Esophagus muscularis mucosa (tissue), 4 donors: ENCODE measurements around the gene THADA. TPM values are rescaled to one million over a fixed set of nuclear protein-coding genes. Genes with fewer than 3 reads are reported as not detected.
A peak's percentile ranks its signal among the peaks of the same experiment; 100 is the strongest.

Experiments used
- DNase-seq: peaks from one replicate; pipeline ENCODE4 v3.0.0-alpha.2; 2017; ENCODE audit errors: extremely low spot score
- H3K27ac ChIP-seq, 4 donors: fragments of 200-600 bp; sonication (generic); replicated peaks in 1 of 4; 1 replicate in 3 of 4; 2 replicates in 1 of 4; pipeline ENCODE4 v1.5.1; 2016 to 2019; ENCODE audit warnings: mild to moderate bottlenecking in 1 of 4
- H3K27me3 ChIP-seq, 4 donors: fragments of 200-600 bp; sonication (generic); one replicate each; pipeline versions ENCODE4 v1.5.1 to v1.6.0; 2016 to 2019
- H3K36me3 ChIP-seq, 4 donors: fragments of 200-600 bp; sonication (generic); one replicate each; pipeline ENCODE4 v1.5.1; 2016 to 2019
- H3K4me1 ChIP-seq, 4 donors: fragments of 200-600 bp; sonication (generic); one replicate each; pipeline ENCODE4 v1.5.1; 2016 to 2019
- H3K4me3 ChIP-seq, 4 donors: fragments of 200-600 bp; sonication (generic); 1 replicate in 2 of 4; 2 replicates in 2 of 4; pipeline ENCODE4 v1.5.1; 2016 to 2019; ENCODE audit warnings: mild to moderate bottlenecking in 4 of 4, moderate library complexity in 1 of 4
- H3K9me3 ChIP-seq, 4 donors: fragments of 200-600 bp; sonication (generic); 1 replicate in 3 of 4; 2 replicates in 1 of 4; pipeline ENCODE4 v1.5.1; 2016 to 2019
- EP300 ChIP-seq: sonication (generic); formaldehyde crosslinking; IDR thresholded peaks from one replicate; pipeline ENCODE4 v1.6.1; 2017; ENCODE audit warnings: antibody characterized with exemption
- POLR2A ChIP-seq: fragments of 450-650 bp; IDR thresholded peaks from one replicate; pipeline ENCODE4 v1.6.1; 2017; ENCODE audit warnings: antibody characterized with exemption, moderate library complexity, mild to moderate bottlenecking, low read depth
- POLR2AphosphoS5 ChIP-seq, 2 donors: sonication (generic); formaldehyde crosslinking; IDR thresholded peaks; one replicate each; pipeline ENCODE4 v1.6.1; 2017; ENCODE audit warnings: antibody characterized with exemption in 2 of 2
- WGBS: methylation state at CpG from one replicate; pipeline ENCODE4 v1.1.5; 2018; 5-methylcytosine and 5-hydroxymethylcytosine counted together
- intact Hi-C: fragments of 100-400 bp; cut with DNase I; formaldehyde crosslinking; loops from one replicate; pipeline ENCODE4 v1.15.1; 2023
- total RNA-seq, 4 donors: library from RNA; depleted of rRNA; stranded (reverse); fragments of >200 nt; gene quantifications; one replicate each; pipeline versions ENCODE4 v1.1.0 to v1.2.1, GENCODE V29; 2016
- TF ChIP-seq, protein P1 (sequence below), 3 experiments: fragments of 200-600 bp in 2 of 3; fragments of 450-650 bp in 1 of 3; sonication (generic) in 2 of 3; IDR thresholded peaks; one replicate each; pipeline ENCODE4 v1.5.1; 2017 to 2019; ENCODE audit warnings: antibody characterized with exemption in 3 of 3, mild to moderate bottlenecking in 2 of 3, moderate library complexity in 1 of 3

THADA gene
- total RNA-seq, 4 donors from 2014 or later = 17.2 to 28.7 (median 21.3) TPM

DNA sequence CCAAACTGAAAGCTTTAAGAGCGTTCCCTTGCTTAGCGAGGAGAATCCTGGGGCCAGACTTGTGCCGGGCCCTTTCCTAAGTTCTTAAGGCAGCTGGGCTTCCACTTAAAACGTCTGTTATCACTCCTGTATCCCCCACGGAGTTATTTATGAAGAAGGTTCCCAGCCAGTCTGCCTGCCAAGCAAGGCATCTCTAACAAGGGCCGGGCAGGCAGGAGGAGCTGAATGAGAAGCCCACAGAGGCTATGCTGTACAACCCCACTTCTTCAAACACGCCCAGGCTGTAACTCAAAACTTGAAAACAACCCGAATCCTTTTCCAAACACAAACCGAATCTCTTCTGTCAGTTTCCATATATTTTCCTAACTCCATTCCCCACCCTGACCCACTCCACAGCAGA is 330.4 kb downstream of the THADA start:
- Histone ChIP-seq H3K4me3 (peak overlapping the region in 2 of 4 donors; percentile 5 to 11), H3K27ac (peak overlapping the region; percentile 69 to 85 (median 82)), H3K4me1 (peaks cover 51 to 70% (median 65%) of the 10 kb centered on the region in 4 donors), H3K9me3 (no peaks in the 10 kb centered on the region), H3K27me3 (no peaks in the 10 kb centered on the region), H3K36me3 (no peaks in the 10 kb centered on the region)
- intact Hi-C loops = no loop called here
- no peak for DNase-seq
- WGBS = 37% methylated on average over 9 of the region's 9 CpGs
- TF ChIP-seq POLR2A = no peak
- no peak for TF ChIP-seq POLR2AphosphoS5 (IDR thresholded peaks at IDR 0.05)
- TF ChIP-seq, protein P1, sequence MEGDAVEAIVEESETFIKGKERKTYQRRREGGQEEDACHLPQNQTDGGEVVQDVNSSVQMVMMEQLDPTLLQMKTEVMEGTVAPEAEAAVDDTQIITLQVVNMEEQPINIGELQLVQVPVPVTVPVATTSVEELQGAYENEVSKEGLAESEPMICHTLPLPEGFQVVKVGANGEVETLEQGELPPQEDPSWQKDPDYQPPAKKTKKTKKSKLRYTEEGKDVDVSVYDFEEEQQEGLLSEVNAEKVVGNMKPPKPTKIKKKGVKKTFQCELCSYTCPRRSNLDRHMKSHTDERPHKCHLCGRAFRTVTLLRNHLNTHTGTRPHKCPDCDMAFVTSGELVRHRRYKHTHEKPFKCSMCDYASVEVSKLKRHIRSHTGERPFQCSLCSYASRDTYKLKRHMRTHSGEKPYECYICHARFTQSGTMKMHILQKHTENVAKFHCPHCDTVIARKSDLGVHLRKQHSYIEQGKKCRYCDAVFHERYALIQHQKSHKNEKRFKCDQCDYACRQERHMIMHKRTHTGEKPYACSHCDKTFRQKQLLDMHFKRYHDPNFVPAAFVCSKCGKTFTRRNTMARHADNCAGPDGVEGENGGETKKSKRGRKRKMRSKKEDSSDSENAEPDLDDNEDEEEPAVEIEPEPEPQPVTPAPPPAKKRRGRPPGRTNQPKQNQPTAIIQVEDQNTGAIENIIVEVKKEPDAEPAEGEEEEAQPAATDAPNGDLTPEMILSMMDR (IDR thresholded peaks at IDR 0.05) = no peak
- TF ChIP-seq EP300 = no peak

GRCh38 chr2:43265001-43265400 is 330.8 kb downstream of the THADA start:
- Histone ChIP-seq H3K27me3 (no peaks in the 10 kb centered on the region), H3K4me3 (peak overlapping the region in 2 of 4 donors; percentile 5 to 11), H3K36me3 (no peaks in the 10 kb centered on the region), H3K9me3 (no peaks in the 10 kb centered on the region), H3K4me1 (peaks cover 47 to 65% (median 60%) of the 10 kb centered on the region in 4 donors), H3K27ac (peak overlapping the region; percentile 69 to 85 (median 82))
- DNase-seq = no peak
- TF ChIP-seq EP300 (no peak), POLR2AphosphoS5 (IDR thresholded peaks at IDR 0.05) (no peak), POLR2A (no peak)
- TF ChIP-seq, protein P1 (IDR thresholded peaks at IDR 0.05) = no peak
- intact Hi-C loops = no loop called here
- 37% methylated on average over 5 of the region's 5 CpGs for WGBS

DNA sequence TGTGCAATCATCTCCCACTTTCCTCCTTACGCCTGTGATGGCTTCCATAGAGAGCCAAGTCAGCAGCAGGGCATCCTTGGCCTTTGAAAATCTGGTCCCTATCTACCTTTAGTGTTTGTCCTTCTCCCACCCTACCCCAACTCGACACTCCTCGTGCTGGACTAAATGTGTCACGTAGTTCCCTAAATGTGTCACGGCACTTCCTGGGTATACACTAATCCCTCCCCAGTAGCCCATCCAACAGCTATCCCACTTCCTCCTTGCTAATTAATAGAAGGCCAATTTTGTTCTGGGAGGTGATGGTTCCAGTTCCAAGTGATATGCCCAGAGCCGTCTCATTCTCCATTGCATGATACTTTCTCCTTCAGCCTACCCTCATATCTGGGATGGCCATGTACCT is 332.9 kb downstream of the THADA start:
- TF ChIP-seq POLR2AphosphoS5 (IDR thresholded peaks at IDR 0.05) = no peak
- TF ChIP-seq POLR2A = no peak
- Histone ChIP-seq H3K36me3 (no peaks in the 10 kb centered on the region), H3K27me3 (no peaks in the 10 kb centered on the region), H3K4me3 (no peak overlapping the region), H3K9me3 (no peaks in the 10 kb centered on the region), H3K27ac (no peak overlapping the region), H3K4me1 (peaks cover 28 to 51% (median 47%) of the 10 kb centered on the region in 4 donors)
- intact Hi-C loops = no loop called here
- WGBS = 91% methylated on average over 6 of the region's 6 CpGs
- DNase-seq = no peak

- intact Hi-C loops = no loop called here
- Histone ChIP-seq H3K36me3 (no peaks in the 10 kb centered on the region), H3K4me3 (no peak overlapping the region), H3K9me3 (no peaks in the 10 kb centered on the region), H3K4me1 (peaks cover 21 to 49% (median 41%) of the 10 kb centered on the region in 4 donors), H3K27ac (no peak overlapping the region), H3K27me3 (no peaks in the 10 kb centered on the region)
- DNase-seq = no peak
- 93% methylated on average over 1 of the region's 1 CpG for WGBS
- TF ChIP-seq EP300 (no peak), POLR2AphosphoS5 (IDR thresholded peaks at IDR 0.05) (no peak), POLR2A (no peak)
- TF ChIP-seq, protein P1 (IDR thresholded peaks at IDR 0.05) = no peak
Observed at GRCh38 chr2:43262239-43262638, 333.6 kb downstream of the THADA start.

- TF ChIP-seq, protein P1 (IDR thresholded peaks at IDR 0.05) = no peak
- TF ChIP-seq EP300 = no peak
- no peak for TF ChIP-seq POLR2A
- no peak for TF ChIP-seq POLR2AphosphoS5 (IDR thresholded peaks at IDR 0.05)
- intact Hi-C loops = no loop called here
- Histone ChIP-seq H3K27me3 (no peaks in the 10 kb centered on the region), H3K36me3 (no peaks in the 10 kb centered on the region), H3K4me3 (no peak overlapping the region), H3K4me1 (peaks cover 7 to 36% (median 26%) of the 10 kb centered on the region in 4 donors), H3K9me3 (no peaks in the 10 kb centered on the region), H3K27ac (no peak overlapping the region)
- no peak for DNase-seq
- WGBS = 96% methylated on average over 1 of the region's 1 CpG
Observed at GRCh38 chr2:43259512-43259911, 336.3 kb downstream of the THADA start.
